ENCODE measurements around the gene OOSP1. TPM values are rescaled to one million over a fixed set of nuclear protein-coding genes. Genes with fewer than 3 reads are reported as not detected.
"Not testable (repeated sequence)": the region's sequence is repeated elsewhere in the genome, so short reads cannot be mapped to it uniquely, and the experiment has no call there.

Gene OOSP1
- total RNA-seq, 3 donors from 2014 or later = not detected

- DNase-seq (no peak), ATAC-seq (no peak)
- H3K36me3 ChIP-seq (ENCODE audit: low read depth) = no peaks in the 10 kb centered on the region
- no peak for TF ChIP-seq CTCF (IDR thresholded peaks at IDR 0.05)
- H3K9me3 ChIP-seq = no peaks in the 10 kb centered on the region
- no peak overlapping the region for H3K4me3 ChIP-seq
- H3K4me1 ChIP-seq (ENCODE audit: low read depth) = no peaks in the 10 kb centered on the region
- intact Hi-C loops (cut with DNase I, micrococcal nuclease) = no loop called here
These were observed 34.9 kb downstream of the OOSP1 start for GRCh38 chr11:59973097-59973496.

GRCh38 chr11:59981106-59981770, 43.0 kb downstream of the OOSP1 start:
- no peak for DNase-seq
- no peaks in the 10 kb centered on the region for H3K9me3 ChIP-seq
- intact Hi-C loops (cut with DNase I, micrococcal nuclease) = no loop called here
- no peaks in the 10 kb centered on the region for H3K36me3 ChIP-seq (ENCODE audit: low read depth)
- no peaks in the 10 kb centered on the region for H3K4me1 ChIP-seq (ENCODE audit: low read depth)
- H3K4me3 ChIP-seq = no peak overlapping the region
- ATAC-seq = no peak
- TF ChIP-seq CTCF (IDR thresholded peaks at IDR 0.05) = no peak

DNA sequence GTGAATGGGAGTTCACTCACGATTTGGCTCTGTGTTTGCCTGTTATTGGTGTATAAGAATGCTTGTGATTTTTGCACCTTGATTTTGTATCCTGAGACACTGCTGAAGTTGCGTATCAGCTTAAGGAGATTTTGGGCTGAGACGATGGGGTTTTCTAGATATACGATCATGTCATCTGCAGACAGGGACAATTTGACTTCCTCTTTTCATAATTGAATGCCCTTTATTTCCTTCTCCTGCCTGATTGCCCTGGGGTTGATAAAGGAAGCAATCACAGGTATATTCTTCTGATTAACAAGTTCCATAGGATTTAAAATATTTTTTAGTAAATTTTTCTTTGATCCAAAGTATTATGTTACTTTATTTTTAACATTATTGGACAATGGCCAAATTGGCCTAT, 43.8 kb downstream of the OOSP1 start:
- H3K4me3 ChIP-seq; H3K4me1 ChIP-seq (ENCODE audit: low read depth); H3K36me3 ChIP-seq (ENCODE audit: low read depth); ATAC-seq; H3K9me3 ChIP-seq; DNase-seq; intact Hi-C loops (cut with DNase I, micrococcal nuclease): not testable (repeated sequence)

GRCh38 chr11:59983212-59983611, 45.0 kb downstream of the OOSP1 start:
- H3K4me3 ChIP-seq = no peak overlapping the region
- DNase-seq (no peak), ATAC-seq (no peak)
- H3K36me3 ChIP-seq (ENCODE audit: low read depth) = no peaks in the 10 kb centered on the region
- TF ChIP-seq CTCF (IDR thresholded peaks at IDR 0.05) = no peak
- no peaks in the 10 kb centered on the region for H3K4me1 ChIP-seq (ENCODE audit: low read depth)
- intact Hi-C loops (cut with DNase I, micrococcal nuclease) = no loop called here
- H3K9me3 ChIP-seq = no peaks in the 10 kb centered on the region

- DNase-seq = no peak
- Histone ChIP-seq H3K4me1 (ENCODE audit: low read depth) (no peaks in the 10 kb centered on the region), H3K4me3 (no peak overlapping the region), H3K36me3 (ENCODE audit: low read depth) (no peaks in the 10 kb centered on the region), H3K9me3 (no peaks in the 10 kb centered on the region)
- TF ChIP-seq CTCF (IDR thresholded peaks at IDR 0.05) = no peak
- intact Hi-C loops (cut with DNase I, micrococcal nuclease) = no loop called here
- ATAC-seq = no peak
These were observed 46.1 kb downstream of the OOSP1 start for GRCh38 chr11:59984368-59984767.

DNA sequence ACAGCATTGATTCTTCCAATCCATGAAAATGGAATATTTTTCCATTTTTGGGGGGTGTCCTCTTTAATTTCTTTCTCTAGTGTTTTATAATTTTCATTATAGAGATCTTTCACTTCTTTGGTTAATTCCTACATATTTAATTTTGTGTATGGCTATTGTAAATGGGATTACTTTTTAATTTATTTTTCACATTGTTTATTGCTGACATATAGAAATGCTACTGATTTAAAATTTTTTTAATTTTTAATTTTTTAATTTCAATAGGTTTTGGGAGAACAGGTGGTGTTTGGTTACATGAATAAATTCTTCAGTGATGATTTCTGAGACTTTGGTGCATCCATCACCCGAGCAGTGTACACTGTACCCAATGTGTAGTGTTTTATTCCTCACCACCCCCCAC, 52.2 kb downstream of the OOSP1 start:
- intact Hi-C loops (cut with DNase I, micrococcal nuclease) = no loop called here
- no peak for TF ChIP-seq CTCF (IDR thresholded peaks at IDR 0.05)
- Histone ChIP-seq H3K9me3 (peaks cover 5% of the 10 kb centered on the region), H3K4me3 (no peak overlapping the region), H3K4me1 (ENCODE audit: low read depth) (no peaks in the 10 kb centered on the region), H3K36me3 (ENCODE audit: low read depth) (no peaks in the 10 kb centered on the region)
- DNase-seq (no peak), ATAC-seq (no peak)

Data from mucosa of descending colon (tissue), 3 donors.